NCI-H526 treated with DMSO at 0.1 percent for 48 hours (cell line): ENCODE data around the gene DLGAP5.

Source experiments
- DNase-seq: peaks from one replicate; lab custom pipeline; 2025; lab: John Stamatoyannopoulos, UW

Gene DLGAP5

GRCh38 chr14:55107766-55108554, 83.4 kb downstream of the DLGAP5 start:
- DNase-seq, result no peak

GRCh38 chr14:55105991-55106390, 85.4 kb downstream of the DLGAP5 start:
- no peak for DNase-seq

GRCh38 chr14:55103971-55104954, 87.1 kb downstream of the DLGAP5 start:
- DNase-seq, result no peak

GRCh38 chr14:55103005-55103640, 88.3 kb downstream of the DLGAP5 start:
- DNase-seq, result no peak

- DNase-seq, result peak; percentile 95
Observed at GRCh38 chr14:55102141-55102621, 89.2 kb downstream of the DLGAP5 start.

GRCh38 chr14:55101698-55102097, 89.7 kb downstream of the DLGAP5 start:
- no peak for DNase-seq

GRCh38 chr14:55099756-55100155, 91.6 kb downstream of the DLGAP5 start:
- no peak for DNase-seq

- DNase-seq, result no peak
Observed at GRCh38 chr14:55098561-55098898, 92.9 kb downstream of the DLGAP5 start.
